SK-N-MC (cell line): Measurements from ENCODE around the gene PREB.
"Not testable (repeated sequence)": the region's sequence is repeated elsewhere in the genome, so short reads cannot be mapped to it uniquely, and the experiment has no call there.

Source experiments
- DNase-seq: peaks from one replicate; pipeline ENCODE4 v3.0.0-alpha.2; 2011; ENCODE audit warnings: low read depth, low spot score
- H3K27ac ChIP-seq: fragments of 200-600 bp; sonication (generic); 2 replicates; pipeline ENCODE4 v1.5.1; 2016; ENCODE audit warnings: mixed run types
- H3K36me3 ChIP-seq: fragments of 200-600 bp; sonication (generic); 2 replicates; pipeline ENCODE4 v1.6.1; 2017; ENCODE audit warnings: antibody characterized with exemption, low read length, mixed read lengths; ENCODE audit not compliant: insufficient read depth
- H3K4me3 ChIP-seq: fragments of 200-600 bp; sonication (generic); 2 replicates; pipeline ENCODE4 v1.5.1; 2016
- H3K9ac ChIP-seq: fragments of 200-600 bp; sonication (generic); 2 replicates; pipeline ENCODE4 v1.8.0; 2017; ENCODE audit warnings: mixed run types, mixed read lengths; ENCODE audit not compliant: insufficient read length
- H3K9me3 ChIP-seq: fragments of 200-600 bp; sonication (generic); 2 replicates; pipeline ENCODE4 v1.6.1; 2017; ENCODE audit warnings: low read depth, mild to moderate bottlenecking, antibody characterized with exemption, low read length, moderate library complexity, mixed read lengths
- EZH2 ChIP-seq: fragments of 200-600 bp; sonication (generic); IDR thresholded peaks from one replicate; pipeline ENCODE4 v1.6.1; 2017; ENCODE audit warnings: antibody characterized with exemption
- FOXP2 ChIP-seq: optimal IDR thresholded peaks from 2 replicates; pipeline ENCODE3; 2011; ENCODE audit warnings: mild to moderate bottlenecking, moderate library complexity; ENCODE audit not compliant: insufficient read depth; ENCODE audit errors: extremely low read length, control extremely low read depth
- POLR2AphosphoS5 ChIP-seq: IDR thresholded peaks from 2 replicates; pipeline ENCODE4 v1.6.1; 2012; ENCODE audit warnings: mild to moderate bottlenecking, low read depth, low read length, borderline replicate concordance

Gene PREB

GRCh38 chr2:27123302-27124150, 10.9 kb downstream of the PREB start, which contains the start of gene ABHD1:
TSS of gene ABHD1 (plus strand) at chr2:27123815. CDS start at chr2:27123949, 134 bp downstream.
- no peak within 1 kb of the TSS for H3K4me3 ChIP-seq
- no peak within 1 kb of the TSS for H3K9ac ChIP-seq
- TF ChIP-seq FOXP2 (no peak), EZH2 (no peak), POLR2AphosphoS5 (no peak)
- DNase-seq: no peak
- H3K27ac ChIP-seq: peak within 1 kb of the TSS; percentile 88; the same call in 1 of the 2 replicates
- no peaks in the 10 kb centered on the region for H3K9me3 ChIP-seq
- H3K36me3 ChIP-seq: no peaks in the 10 kb centered on the region

DNA sequence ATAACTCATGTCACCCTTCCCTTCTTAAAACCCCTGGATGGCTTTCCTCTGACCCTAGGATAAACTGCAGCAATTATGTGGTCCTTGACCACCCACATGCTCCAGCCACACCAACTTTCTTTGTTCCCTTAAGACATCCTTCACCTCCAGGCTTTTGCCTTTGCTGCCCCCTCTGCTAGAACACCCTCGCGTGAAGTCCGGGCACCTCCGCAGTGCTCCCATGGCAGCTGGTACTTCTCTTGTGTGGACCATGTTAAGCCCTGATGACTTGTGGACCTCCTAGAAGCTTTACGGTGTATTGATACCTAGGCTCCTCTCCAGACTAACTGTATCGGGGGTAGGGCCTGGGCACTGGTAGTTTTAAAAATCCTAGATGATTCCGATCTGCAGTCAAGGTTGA, 11.6 kb downstream of the PREB start:
- no peaks in the 10 kb centered on the region for H3K9me3 ChIP-seq
- H3K36me3 ChIP-seq: no peaks in the 10 kb centered on the region
- no peak overlapping the region for H3K4me3 ChIP-seq
- H3K27ac ChIP-seq: no peak overlapping the region
- no peak overlapping the region for H3K9ac ChIP-seq
- TF ChIP-seq FOXP2 (no peak), EZH2 (no peak), POLR2AphosphoS5 (no peak)
- DNase-seq: no peak

DNA sequence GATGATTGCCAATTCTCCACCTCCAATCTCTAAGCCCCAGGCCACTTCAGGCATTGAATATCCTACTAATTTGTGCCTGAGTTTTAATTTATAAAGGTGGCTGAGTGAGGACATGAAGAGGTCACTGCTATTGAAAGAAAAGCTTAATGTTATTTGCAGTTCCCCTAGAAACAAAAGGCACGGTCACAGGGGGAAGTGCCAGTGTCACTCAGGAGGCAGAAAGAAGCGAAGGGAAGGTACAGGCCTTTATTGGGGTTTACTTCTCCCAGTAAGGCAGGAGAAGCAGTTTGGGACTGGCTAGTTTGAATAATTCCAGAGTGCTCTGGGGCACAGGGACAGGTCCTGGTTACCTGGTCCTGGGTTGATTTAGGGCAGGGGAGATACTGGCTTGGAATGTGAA, 12.5 kb downstream of the PREB start:
- Histone ChIP-seq H3K9ac (no peak overlapping the region), H3K27ac (no peak overlapping the region), H3K9me3 (no peaks in the 10 kb centered on the region), H3K36me3 (no peaks in the 10 kb centered on the region), H3K4me3 (no peak overlapping the region)
- DNase-seq: no peak
- TF ChIP-seq FOXP2 (no peak), POLR2AphosphoS5 (no peak), EZH2 (no peak)

DNA sequence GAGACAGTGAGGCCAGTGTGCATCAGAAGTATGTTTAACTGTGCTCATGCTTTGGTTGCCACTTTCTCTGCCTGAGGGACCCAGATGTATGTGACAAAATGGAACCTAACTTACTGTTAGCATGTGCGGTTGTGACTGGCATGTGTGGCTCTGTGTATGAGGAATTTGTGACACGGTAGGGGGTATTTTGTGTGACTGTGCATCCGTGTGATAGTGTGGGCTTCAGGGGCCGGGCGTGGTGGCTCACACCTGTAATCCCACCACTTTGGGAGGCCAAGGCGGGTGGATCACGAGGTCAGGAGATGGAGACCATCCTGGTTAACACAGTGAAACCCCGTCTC, 15.1 kb downstream of the PREB start:
- H3K9me3 ChIP-seq: not testable (repeated sequence)

GRCh38 chr2:27118525-27119329, 15.7 kb downstream of the PREB start, which contains the start of gene CGREF1:
TSS of gene CGREF1 (minus strand) at chr2:27119128. CDS start at chr2:27104366, 14,762 bp downstream.
- peak within 1 kb of the TSS; percentile 91 for H3K4me3 ChIP-seq
- TF ChIP-seq EZH2 (no peak), POLR2AphosphoS5 (peak; percentile 24; the same call in 1 of the 2 replicates)
- no peak within 1 kb of the TSS for H3K27ac ChIP-seq
- DNase-seq: no peak
- H3K36me3 ChIP-seq: no peaks in the 10 kb centered on the region
- H3K9ac ChIP-seq: peak within 1 kb of the TSS; percentile 82
- no peaks in the 10 kb centered on the region for H3K9me3 ChIP-seq

More for the DNA sequence above, 15.1 kb downstream of the PREB start:
- not testable (repeated sequence) for H3K27ac ChIP-seq, H3K9ac ChIP-seq, DNase-seq, H3K36me3 ChIP-seq
- H3K4me3 ChIP-seq: peak overlapping the region; percentile 91

GRCh38 chr2:27117995-27118524, 16.4 kb downstream of the PREB start:
- Histone ChIP-seq H3K36me3 (no peaks in the 10 kb centered on the region), H3K9me3 (no peaks in the 10 kb centered on the region), H3K4me3 (peak overlapping the region; percentile 91), H3K9ac (peak overlapping the region; percentile 82), H3K27ac (no peak overlapping the region)
- DNase-seq: no peak
- no peak for TF ChIP-seq POLR2AphosphoS5
- no peak for TF ChIP-seq EZH2
- TF ChIP-seq FOXP2: no peak

- H3K9ac ChIP-seq: no peak overlapping the region
- no peak for TF ChIP-seq FOXP2
- TF ChIP-seq POLR2AphosphoS5: no peak
- no peak for TF ChIP-seq EZH2
- H3K9me3 ChIP-seq: no peaks in the 10 kb centered on the region
- no peaks in the 10 kb centered on the region for H3K36me3 ChIP-seq
- H3K4me3 ChIP-seq: no peak overlapping the region
- no peak overlapping the region for H3K27ac ChIP-seq
- no peak for DNase-seq
These were observed 18.9 kb downstream of the PREB start for GRCh38 chr2:27115519-27115918.

DNA sequence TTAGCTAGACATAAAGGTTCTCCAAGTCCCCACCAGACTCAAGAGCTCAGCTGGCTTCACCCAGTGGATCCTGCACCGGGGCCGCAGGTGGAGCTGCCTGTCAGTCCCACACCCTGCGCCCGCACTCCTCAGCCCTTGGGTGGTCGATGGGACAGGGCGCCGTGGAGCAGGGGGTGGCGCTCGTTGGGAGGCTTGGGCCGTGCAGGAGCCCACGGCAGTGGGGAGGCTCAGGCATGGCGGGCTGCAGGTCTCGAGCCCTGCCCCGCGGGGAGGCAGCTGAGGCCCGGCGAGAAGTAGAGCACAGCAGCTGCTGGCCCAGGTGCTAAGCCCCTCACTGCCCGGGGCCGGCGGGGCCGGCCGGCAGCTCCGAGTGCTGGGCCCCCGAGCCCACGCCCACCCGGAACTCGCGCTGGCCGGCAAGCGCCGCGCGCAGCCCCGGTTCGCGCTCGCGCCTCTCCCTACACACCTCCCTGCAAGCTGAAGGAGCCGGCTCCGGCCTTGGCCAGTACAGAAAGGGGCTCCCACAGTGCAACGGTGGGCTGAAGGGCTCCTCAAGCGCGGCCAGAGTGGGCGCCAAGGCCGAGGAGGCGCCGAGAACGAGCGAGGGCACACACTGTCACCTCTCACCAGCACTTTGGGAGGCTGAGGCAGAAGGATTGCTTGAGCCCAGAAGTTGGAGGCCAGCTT, 22.9 kb downstream of the PREB start:
- not testable (repeated sequence) for H3K27ac ChIP-seq, H3K9me3 ChIP-seq, H3K36me3 ChIP-seq, H3K9ac ChIP-seq, DNase-seq, H3K4me3 ChIP-seq

DNA sequence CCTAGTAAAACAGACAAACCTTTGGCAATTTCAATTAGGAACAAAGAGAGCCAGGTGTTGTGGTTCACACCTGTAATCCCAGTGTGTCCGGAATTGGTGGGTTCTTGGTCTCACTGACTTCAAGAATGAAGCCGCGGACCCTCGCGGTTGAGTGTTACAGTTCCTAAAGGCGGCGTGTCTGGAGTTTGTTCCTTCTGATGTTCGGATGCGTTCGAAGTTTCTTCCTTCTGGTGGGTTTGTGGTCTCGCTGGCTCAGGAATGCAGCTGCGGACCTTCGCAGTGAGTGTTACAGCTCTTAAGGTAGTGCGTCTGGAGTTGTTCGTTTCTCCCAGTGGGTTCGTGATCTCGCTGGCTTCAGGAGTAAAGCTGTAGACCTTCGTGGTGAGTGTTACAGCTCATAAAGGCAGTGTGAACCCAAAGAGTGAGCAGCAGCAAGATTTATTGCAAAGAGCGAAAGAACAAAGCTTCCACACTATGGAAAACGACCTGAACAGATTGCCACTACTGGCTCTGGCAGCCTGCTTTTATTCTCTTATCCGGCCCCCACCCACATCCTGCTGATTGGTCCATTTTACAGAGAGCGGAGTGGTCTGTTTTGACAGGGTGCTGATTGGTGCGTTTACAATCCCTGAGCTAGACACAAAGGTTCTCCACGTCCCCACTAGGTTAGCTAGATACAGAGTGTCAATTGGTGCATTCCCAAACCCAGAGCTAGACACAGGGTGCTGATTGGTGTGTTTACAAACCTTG, 23.7 kb downstream of the PREB start:
- H3K9ac ChIP-seq, DNase-seq, H3K4me3 ChIP-seq, H3K36me3 ChIP-seq, H3K27ac ChIP-seq, H3K9me3 ChIP-seq: not testable (repeated sequence)
